Chondrocyte (in vitro differentiated cells): ENCODE data around the gene PRLR. TPM values are rescaled to one million over a fixed set of nuclear protein-coding genes. Genes with fewer than 3 reads are reported as not detected.
A peak's percentile ranks its signal among the peaks of the same experiment; 100 is the strongest.
"Not testable (repeated sequence)": the region's sequence is repeated elsewhere in the genome, so short reads cannot be mapped to it uniquely, and the experiment has no call there.

ENCODE experiments used
- DNase-seq: peaks from one replicate; pipeline ENCODE4 v3.0.0; 2021; ENCODE audit warnings: mixed read lengths, low spot score
- H3K27ac Mint-ChIP-seq: one replicate; pipeline ENCODE4 v1.8.0; 2021; ENCODE audit warnings: mild to moderate bottlenecking, moderate library complexity, mixed read lengths; ENCODE audit not compliant: unreplicated experiment
- H3K27me3 Mint-ChIP-seq: 2 replicates; pipeline ENCODE4 v1.8.0; 2021; ENCODE audit warnings: low read depth, mixed read lengths
- H3K36me3 Mint-ChIP-seq: 2 replicates; pipeline ENCODE4 v1.8.0; 2021; ENCODE audit warnings: low read depth, mixed read lengths
- H3K4me1 Mint-ChIP-seq: 2 replicates; pipeline ENCODE4 v1.8.0; 2021; ENCODE audit warnings: low read depth, mild to moderate bottlenecking, mixed read lengths
- H3K4me3 Mint-ChIP-seq: one replicate; pipeline ENCODE4 v1.8.0; 2021; ENCODE audit warnings: mild to moderate bottlenecking, moderate library complexity, mixed read lengths; ENCODE audit not compliant: unreplicated experiment
- H3K9me3 Mint-ChIP-seq: 2 replicates; pipeline ENCODE4 v1.8.0; 2021; ENCODE audit warnings: low read depth, mixed read lengths
- total RNA-seq: library from RNA; stranded (reverse); gene quantifications from 3 replicates; pipeline ENCODE4 v1.2.1, GENCODE V29; 2021
- TF ChIP-seq, protein P1 (sequence below): fragments of 200-600 bp; sonication (generic); IDR thresholded peaks from 2 replicates; pipeline ENCODE4 v1.5.0; 2021; ENCODE audit warnings: antibody characterized with exemption, mild to moderate bottlenecking, moderate library complexity

Gene PRLR
- total RNA-seq, 1 donor from 2014 or later = 0.05 TPM

DNA sequence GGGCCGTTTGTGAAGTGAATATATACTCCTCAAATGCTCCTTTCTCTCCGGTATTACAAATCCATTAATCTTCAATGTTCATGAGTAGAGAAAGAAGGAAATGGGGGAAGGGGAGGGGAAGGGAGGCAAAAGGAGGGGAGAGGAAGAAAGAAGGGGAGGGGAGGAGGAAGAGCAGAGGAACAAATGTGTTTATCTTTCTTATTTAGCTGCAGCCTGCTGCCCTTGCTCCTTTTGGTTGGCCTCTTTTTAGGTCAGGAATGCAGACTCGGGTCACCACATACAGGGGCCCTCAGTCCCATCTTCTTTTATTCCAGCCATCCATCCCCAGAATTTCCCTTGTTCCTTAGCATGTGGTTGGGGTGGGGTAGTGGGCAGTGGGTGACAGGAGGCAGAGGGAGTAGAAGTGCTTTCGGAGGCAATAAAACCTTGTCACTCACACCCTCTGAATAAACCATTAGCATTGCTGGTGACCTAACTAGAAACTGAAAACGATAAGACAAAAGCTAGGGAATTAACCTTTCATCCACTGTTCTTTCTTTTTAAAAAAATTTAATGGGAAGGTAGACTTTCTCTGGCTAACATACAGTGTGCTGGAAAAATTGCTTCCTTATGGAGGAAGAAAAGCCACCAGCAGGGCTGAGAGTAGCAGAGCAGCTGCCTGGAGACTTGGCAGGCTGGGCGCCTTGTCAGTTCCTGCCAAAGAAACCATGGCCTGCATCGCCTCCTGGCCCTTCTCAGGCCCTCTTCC lies 16.8 kb upstream of the PRLR start:
- peaks cover 19% of the 10 kb centered on the region for H3K4me1 Mint-ChIP-seq
- no peak for DNase-seq
- H3K36me3 Mint-ChIP-seq = no peaks in the 10 kb centered on the region
- peaks cover 18% of the 10 kb centered on the region for H3K27me3 Mint-ChIP-seq
- H3K27ac Mint-ChIP-seq = no peak overlapping the region
- TF ChIP-seq, protein P1, sequence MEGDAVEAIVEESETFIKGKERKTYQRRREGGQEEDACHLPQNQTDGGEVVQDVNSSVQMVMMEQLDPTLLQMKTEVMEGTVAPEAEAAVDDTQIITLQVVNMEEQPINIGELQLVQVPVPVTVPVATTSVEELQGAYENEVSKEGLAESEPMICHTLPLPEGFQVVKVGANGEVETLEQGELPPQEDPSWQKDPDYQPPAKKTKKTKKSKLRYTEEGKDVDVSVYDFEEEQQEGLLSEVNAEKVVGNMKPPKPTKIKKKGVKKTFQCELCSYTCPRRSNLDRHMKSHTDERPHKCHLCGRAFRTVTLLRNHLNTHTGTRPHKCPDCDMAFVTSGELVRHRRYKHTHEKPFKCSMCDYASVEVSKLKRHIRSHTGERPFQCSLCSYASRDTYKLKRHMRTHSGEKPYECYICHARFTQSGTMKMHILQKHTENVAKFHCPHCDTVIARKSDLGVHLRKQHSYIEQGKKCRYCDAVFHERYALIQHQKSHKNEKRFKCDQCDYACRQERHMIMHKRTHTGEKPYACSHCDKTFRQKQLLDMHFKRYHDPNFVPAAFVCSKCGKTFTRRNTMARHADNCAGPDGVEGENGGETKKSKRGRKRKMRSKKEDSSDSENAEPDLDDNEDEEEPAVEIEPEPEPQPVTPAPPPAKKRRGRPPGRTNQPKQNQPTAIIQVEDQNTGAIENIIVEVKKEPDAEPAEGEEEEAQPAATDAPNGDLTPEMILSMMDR = peak; percentile 14
- H3K4me3 Mint-ChIP-seq = no peak overlapping the region
- H3K9me3 Mint-ChIP-seq = peaks cover 6% of the 10 kb centered on the region

DNA sequence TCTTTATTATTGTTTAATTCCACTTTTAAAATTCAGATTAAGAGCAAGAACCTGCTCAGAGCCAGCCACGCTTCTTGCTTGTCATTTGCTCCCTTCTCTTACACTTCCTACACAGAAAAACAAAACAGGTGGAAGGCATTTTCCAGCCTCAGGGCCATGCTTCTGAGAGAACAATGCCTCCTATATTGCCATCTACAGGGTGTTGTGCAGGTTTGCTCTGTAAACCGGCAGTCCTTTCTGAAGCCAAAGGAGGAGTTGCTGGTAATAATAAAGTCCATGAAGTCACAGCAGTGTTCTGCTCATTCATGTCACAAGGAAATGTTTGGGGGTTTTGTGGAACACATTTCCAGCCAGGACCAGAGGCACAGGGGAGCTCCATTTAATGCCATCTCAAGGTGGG lies 16.1 kb upstream of the PRLR start:
- no peak overlapping the region for H3K27ac Mint-ChIP-seq
- TF ChIP-seq, protein P1 = no peak
- peaks cover 19% of the 10 kb centered on the region for H3K4me1 Mint-ChIP-seq

DNA sequence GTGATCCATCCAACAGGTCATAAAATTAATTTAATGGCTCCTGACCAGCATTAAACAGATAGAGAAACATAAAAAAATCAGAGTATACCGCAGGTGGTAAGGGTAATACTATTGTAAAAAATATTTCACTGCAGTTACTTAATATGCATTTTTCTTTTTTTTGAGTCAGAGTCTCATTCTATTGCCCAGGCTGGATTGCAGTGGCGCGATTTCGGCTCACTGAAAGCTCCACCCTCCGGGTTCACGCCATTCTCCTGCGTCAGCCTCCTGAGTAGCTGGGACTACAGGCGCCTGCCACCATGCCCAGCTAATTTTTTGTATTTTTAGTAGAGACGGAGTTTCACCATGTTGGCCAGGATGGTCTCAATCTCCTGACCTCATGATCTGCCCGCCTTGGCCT lies 15.1 kb upstream of the PRLR start:
- DNase-seq, H3K4me3 Mint-ChIP-seq, H3K27ac Mint-ChIP-seq, H3K9me3 Mint-ChIP-seq, H3K36me3 Mint-ChIP-seq: not testable (repeated sequence)
- H3K4me1 Mint-ChIP-seq = peaks cover 19% of the 10 kb centered on the region
- H3K27me3 Mint-ChIP-seq = peaks cover 27% of the 10 kb centered on the region

More for the DNA sequence above, 16.1 kb upstream of the PRLR start:
- H3K9me3 Mint-ChIP-seq = peaks cover 5% of the 10 kb centered on the region
- H3K4me3 Mint-ChIP-seq = no peak overlapping the region
- H3K36me3 Mint-ChIP-seq = no peaks in the 10 kb centered on the region
- no peak for DNase-seq
- peaks cover 24% of the 10 kb centered on the region for H3K27me3 Mint-ChIP-seq

DNA sequence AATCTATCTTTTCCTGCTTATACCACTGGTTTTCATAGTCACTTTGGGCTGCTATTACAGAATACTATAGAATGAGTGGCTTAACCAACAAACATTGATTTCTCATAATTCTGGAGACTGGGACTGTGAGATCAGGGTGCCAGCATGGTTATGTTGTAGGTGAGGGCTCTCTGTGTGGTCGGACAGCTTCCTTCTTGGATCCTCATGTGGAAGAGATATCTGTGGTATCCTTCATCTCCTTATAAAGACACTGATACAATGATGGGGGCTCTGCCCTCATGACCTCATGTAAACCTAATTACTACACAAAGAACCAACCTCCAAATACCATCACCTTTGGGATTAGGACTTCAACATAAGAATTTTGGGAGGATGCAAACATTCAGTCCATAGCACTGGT lies 13.9 kb upstream of the PRLR start:
- TF ChIP-seq, protein P1 = no peak
- Mint-ChIP-seq H3K27me3 (peaks cover 27% of the 10 kb centered on the region), H3K9me3 (peaks cover 5% of the 10 kb centered on the region), H3K4me3 (no peak overlapping the region), H3K36me3 (no peaks in the 10 kb centered on the region), H3K4me1 (peaks cover 14% of the 10 kb centered on the region), H3K27ac (no peak overlapping the region)
- DNase-seq = no peak

DNA sequence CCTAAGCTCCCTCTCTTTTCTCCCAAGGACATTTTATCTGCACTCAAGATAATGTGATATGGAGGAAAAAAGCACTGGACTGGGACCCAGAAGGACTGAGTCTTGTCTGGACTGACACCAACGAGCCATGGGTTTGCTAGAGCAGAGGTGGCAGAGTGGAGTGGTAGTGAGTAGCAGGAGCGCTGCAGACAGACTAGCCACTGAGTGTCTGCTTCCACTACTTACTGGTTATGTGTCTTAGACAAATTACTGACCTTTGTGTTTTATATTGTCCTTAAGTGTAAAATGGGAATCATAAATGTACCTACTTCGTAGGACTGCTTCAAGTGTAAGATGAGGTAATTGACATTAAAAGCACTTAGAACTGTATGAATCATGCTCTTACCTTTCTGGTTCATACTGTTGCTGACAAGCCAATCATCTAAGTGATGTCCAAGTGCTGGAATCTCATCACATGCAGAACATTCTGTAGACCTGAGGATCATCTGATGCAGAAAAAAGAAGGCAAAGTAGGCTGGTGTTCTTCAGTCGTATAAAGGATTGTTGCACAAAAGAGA lies 12.5 kb upstream of the PRLR start:
- Mint-ChIP-seq H3K27ac (no peak overlapping the region), H3K27me3 (peaks cover 27% of the 10 kb centered on the region), H3K9me3 (peaks cover 2% of the 10 kb centered on the region), H3K4me3 (no peak overlapping the region), H3K4me1 (peaks cover 5% of the 10 kb centered on the region), H3K36me3 (no peaks in the 10 kb centered on the region)
- no peak for DNase-seq
- TF ChIP-seq, protein P1 = no peak

DNA sequence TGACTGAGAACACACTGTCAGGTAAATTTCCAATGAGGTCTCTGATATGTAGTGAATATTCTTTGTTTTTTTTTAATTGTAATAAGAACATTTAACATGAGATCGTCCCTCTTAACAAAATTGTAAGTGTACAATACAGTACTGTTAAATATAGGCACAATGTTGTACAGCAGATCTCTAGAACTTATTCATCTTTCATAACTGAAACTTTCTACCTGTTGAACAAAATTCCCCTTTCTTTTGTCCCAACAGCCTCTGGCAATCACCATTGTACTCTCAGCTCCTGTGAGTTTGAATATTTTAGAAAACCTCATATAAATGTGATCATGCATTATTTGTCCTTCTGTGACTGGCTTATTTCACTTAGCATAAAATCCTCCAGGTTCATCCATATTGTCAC lies 10.6 kb upstream of the PRLR start:
- Mint-ChIP-seq H3K36me3 (no peaks in the 10 kb centered on the region), H3K4me3 (no peak overlapping the region), H3K27me3 (peaks cover 27% of the 10 kb centered on the region), H3K9me3 (peaks cover 4% of the 10 kb centered on the region), H3K27ac (no peak overlapping the region), H3K4me1 (no peaks in the 10 kb centered on the region)
- TF ChIP-seq, protein P1 = no peak
- DNase-seq = no peak
